HG03520 (cell line): ENCODE data around the gene LGALS16.
A peak's percentile ranks its signal among the peaks of the same experiment; 100 is the strongest.
"Not testable (repeated sequence)": the region's sequence is repeated elsewhere in the genome, so short reads cannot be mapped to it uniquely, and the experiment has no call there.

Experiments used
- ATAC-seq: cut with Tn5 transposase; IDR thresholded peaks from one replicate; pipeline ENCODE4 v1.9.1; 2021; ENCODE audit warnings: mild to moderate bottlenecking, moderate library complexity; ENCODE audit not compliant: unreplicated experiment

LGALS16 gene

GRCh38 chr19:39677961-39678889 is 22.5 kb downstream of the LGALS16 start:
- no peak for ATAC-seq

GRCh38 chr19:39679056-39679790 is 23.5 kb downstream of the LGALS16 start:
- peak; percentile 70 for ATAC-seq

- ATAC-seq = peak; percentile 13
These were observed 24.1 kb downstream of the LGALS16 start for GRCh38 chr19:39679791-39680168.

DNA sequence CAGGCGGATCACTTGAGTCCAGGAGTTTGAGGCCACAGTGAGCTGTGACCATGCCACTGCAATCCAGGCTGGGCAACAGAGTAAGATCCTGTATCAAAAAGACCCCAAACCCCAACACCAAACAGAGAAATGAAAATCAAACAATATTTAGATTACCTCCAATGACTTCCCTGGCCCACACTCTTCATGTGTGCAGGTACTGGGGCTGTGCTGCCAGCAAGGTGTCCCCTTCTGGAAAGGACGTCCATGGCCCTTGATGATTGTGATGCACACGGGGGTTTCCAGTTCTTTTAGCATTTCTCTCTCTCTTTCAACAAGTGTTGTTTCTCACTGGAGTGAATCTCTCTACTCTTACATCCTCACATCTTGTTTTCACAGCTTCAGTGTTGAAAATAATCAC is 24.9 kb downstream of the LGALS16 start:
- ATAC-seq = no peak

DNA sequence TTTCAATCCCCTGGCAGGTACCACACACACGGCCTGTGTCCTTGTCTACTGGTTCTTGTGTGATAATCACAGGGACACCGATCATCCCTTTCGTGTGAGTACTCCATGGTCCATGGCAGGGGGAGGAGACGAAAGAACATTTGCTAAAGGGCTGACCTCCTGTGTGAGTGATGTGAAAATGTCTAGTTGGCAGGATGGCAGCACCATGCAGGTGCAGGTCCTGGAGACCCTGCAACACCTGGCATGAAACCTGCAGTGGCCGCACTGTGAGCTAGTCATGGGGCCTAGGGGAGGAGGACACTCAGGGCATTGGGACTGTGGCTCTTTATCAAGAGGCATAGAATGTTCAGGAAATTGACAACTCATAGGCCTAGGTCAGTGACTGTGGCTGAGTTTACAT is 25.7 kb downstream of the LGALS16 start:
- no peak for ATAC-seq

GRCh38 chr19:39684267-39684666 is 28.6 kb downstream of the LGALS16 start:
- ATAC-seq = no peak

GRCh38 chr19:39686739-39687138 is 31.0 kb downstream of the LGALS16 start:
- ATAC-seq = no peak

- not testable (repeated sequence) for ATAC-seq
These were observed 32.9 kb downstream of the LGALS16 start for GRCh38 chr19:39688637-39689036.

DNA sequence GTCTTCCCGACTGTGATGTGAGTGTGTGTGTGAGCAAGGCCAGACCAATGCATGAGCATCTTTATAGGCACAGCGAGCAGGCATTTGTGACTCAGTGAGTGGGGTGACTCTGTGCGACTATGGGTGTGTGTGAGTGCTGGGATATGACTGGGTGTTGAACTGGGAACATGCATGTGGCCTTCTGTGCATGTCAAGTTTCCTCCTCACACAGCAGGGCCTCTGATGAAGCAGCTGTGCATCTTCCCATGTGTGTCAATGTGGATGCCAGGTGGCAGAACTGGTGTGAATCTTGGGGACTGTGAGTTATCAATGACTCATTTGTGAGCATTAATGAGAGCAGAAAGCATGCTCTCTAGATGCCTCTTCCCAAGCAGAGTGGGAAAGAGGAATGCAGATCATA is 36.5 kb downstream of the LGALS16 start:
- no peak for ATAC-seq

DNA sequence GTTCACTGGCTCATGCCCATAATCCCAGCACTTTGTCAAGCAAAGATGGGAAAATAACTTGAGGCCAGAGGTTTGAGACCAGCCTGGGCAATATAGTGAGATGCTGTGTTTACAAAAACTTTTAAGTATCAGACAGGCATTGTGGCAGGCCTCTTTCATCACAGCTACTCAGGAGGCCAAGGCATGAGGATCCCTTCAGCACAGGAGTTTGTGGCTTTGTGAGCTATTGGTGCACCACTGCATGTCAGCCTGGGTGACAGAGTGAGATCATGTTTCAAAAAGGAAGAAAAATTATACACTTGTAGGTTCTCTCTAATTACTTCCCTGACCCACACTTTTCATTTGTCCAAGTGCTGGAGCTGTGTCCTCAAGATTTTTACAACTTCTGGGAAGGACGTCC is 37.1 kb downstream of the LGALS16 start:
- ATAC-seq = no peak

DNA sequence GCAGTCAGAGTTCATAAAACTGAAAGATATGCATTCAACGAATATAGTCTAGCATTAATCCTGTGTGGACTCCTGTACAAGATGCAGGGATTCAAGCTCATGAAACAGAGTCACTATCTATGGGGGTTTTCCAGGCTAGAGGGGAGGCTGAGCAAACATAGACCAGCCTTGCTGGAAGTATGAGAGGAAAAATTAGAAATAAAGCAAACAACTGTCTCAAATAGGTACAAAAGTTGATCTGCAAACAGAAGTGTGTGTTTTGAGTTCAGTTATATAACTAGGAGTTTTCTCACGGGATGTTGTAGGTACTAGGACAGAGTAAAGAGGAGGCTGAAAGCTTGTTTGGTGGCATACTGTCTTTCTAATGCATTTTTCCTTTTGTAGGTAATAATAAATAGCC is 40.0 kb downstream of the LGALS16 start:
- no peak for ATAC-seq

GRCh38 chr19:39696387-39696786 is 40.7 kb downstream of the LGALS16 start:
- no peak for ATAC-seq

DNA sequence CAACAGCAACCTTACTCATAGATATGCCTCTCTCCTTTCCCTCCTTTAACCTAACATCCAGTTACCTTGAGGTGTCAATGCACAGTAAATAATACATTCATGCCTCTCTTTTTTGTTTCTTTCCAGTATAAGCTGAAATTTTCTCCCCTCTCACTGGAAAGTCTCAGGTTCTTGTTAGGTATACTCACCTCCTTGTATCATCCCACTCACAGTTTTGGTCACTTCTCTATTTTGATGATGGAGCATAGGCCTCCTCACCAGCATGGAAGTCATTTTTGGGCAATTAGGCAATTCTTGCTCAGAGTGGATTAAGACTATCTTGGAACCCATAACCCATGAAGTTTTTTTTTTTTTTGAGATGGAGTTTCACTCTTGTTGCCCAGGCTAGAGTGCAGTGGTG is 42.8 kb downstream of the LGALS16 start:
- ATAC-seq = no peak

DNA sequence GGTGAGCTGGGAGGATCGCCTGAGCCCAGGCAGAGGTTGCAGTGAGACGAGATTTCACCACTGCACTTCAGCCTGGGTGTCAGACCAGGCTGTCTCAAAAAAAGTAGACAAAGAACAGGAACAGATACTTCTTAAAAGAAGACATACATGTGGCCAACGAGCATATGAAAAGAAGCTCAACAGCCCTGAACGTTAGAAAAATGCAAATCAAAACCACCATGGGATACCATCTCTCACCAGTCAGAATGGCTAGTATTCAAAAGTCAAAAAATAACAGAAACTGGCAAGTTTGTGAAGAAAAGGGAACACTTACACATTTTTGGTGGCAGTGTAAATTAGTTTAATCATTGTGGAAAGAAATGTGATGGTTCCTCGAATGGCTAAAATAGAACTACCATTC is 45.6 kb downstream of the LGALS16 start:
- ATAC-seq = no peak

GRCh38 chr19:39704181-39705044 is 48.7 kb downstream of the LGALS16 start, which contains the start of gene LGALS14:
LGALS14 (plus strand) TSS chr19:39704481; CDS start chr19:39704529, 48 bp downstream.
- no peak for ATAC-seq

- ATAC-seq = no peak
These were observed 50.0 kb downstream of the LGALS16 start for GRCh38 chr19:39705578-39706188.

DNA sequence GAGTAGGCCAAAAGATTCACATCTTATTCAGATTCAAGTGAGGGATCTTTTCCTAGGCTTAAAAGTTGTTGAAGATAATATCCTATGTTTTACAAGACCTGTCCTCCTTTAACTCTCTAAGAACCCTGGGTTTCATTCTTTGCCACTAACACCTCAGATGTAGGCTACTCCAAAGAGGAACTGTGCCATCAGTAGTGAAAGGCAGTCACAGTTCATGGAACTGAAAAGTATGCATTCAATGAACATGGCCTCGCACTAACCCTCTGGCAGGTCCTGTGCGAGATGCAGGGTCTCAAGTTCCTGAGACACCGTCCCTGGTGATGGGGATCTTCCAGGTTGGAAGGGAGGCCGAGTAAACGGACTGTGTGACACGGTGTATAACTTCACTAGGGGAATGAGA is 52.9 kb downstream of the LGALS16 start:
- ATAC-seq = no peak

GRCh38 chr19:39709026-39709872 is 53.5 kb downstream of the LGALS16 start:
- ATAC-seq = no peak
